ENCODE measurements around the gene FBLN2.

FBLN2 gene

GRCh38 chr3:13624671-13625125 lies 75.8 kb downstream of the FBLN2 start:
- no peak for DNase-seq (ENCODE audit: low spot score)

- DNase-seq (ENCODE audit: low spot score): no peak
These were observed 77.5 kb downstream of the FBLN2 start for GRCh38 chr3:13626396-13626795.

DNA sequence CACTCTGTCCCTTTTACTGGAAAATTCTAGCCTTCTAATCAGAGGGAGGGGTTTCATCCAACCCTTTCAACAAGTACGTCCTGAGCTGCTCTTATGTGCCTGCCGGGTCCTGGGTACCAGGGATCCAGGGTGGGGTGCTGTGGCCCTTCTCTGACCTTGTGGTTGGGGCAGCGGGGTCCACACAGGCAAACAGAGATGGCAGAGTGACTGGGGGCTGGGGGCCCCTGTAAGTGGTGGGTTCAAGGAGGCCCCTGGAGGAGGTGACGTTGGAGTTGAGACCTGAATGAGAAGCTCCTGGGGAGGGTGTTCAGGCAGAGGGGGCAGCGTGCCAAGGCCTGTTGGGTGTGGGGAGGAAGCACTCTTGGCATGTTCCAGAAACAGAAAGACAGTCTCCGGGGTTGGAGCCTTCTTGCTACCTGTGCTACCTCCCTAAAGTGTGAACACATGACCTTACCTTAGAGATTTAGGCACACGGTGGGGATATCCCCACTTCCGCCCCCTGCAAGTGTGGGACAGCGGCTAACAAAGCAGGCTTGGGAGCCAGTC lies 78.1 kb downstream of the FBLN2 start:
- no peak for DNase-seq (ENCODE audit: low spot score)

DNA sequence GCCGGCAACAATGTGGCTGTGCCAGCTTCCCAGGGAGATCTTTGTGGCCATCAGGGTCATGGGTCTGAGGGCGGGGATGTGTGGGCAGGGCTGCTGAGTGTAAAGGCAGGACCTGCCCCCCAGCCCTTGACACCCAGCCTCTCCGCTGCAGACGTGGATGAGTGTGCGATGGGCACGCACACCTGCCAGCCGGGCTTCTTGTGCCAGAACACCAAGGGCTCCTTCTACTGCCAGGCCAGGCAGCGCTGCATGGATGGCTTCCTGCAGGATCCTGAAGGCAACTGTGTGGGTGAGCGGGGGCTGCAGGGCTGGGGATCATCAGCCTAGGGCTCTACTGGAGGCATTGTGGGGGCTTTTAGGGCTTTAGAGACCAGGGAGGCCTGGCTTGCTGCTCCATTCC lies 78.8 kb downstream of the FBLN2 start:
- no peak for DNase-seq (ENCODE audit: low spot score)

DNA sequence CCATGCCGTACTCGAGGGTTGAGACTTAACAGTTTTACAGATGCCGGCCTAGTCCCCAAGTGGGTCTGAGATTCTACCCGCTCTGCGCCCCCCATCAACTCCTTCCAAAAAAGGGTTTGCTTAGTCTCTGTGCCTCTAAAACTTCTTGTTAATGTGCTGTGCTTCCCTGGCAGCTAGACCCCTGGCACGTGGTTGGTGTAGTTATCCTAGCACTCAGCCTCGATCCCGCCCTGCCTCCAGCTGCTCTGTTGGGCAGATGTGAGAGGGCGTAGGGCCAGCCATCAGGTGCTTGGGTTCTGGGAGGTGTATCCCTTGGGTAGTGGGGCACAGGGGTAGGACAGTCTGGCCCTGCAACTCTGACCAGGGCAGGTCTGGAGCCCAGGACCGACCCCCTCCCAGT lies 79.5 kb downstream of the FBLN2 start:
- no peak for DNase-seq (ENCODE audit: low spot score)

- no peak for DNase-seq (ENCODE audit: low spot score)
These were observed 80.1 kb downstream of the FBLN2 start for GRCh38 chr3:13628841-13629551.

- no peak for DNase-seq (ENCODE audit: low spot score)
These were observed 80.7 kb downstream of the FBLN2 start for GRCh38 chr3:13629644-13630043.

GRCh38 chr3:13631256-13631655 lies 82.3 kb downstream of the FBLN2 start:
- no peak for DNase-seq (ENCODE audit: low spot score)

DNA sequence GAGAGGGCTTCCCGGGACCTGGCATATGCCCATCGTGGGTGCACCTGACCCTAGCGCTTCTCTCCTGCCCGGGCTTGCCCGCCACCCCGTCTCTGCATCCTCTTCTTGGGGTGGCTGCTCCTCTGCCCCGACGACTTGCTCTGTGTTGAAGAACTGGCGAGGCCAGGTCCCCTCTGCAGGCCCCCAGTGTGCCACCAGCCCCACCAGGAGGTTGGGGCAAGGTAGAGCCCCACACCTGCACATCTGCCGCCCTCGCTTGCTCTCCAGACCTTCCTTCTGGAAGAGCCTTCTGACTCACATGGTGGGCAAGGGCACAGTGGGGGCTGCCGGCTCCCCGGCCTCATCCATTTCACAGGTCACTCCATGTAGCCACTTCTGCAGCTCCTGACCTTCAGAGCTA lies 84.3 kb downstream of the FBLN2 start:
- DNase-seq (ENCODE audit: low spot score): no peak

DNA sequence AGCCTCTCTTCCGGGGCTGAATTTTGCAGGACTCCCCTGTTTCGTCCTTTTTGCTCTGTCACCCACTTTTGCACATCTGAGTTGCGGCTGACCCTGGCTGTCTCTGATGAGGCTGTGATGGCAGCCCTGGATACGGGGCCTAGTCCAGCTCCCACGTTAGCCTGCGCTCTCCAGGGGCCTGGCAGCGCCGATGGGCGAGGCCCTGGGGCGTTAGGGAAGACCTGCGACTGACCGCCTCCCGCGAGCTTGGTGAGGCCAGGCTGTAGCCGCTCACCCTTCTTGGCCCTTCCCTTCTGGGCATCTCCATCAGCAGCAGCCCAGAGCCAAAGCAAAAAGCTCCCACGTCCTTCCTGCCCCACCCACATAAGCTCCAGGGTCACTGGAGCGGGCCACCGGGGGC lies 85.2 kb downstream of the FBLN2 start:
- DNase-seq (ENCODE audit: low spot score): no peak

GRCh38 chr3:13634615-13635014 lies 85.7 kb downstream of the FBLN2 start:
- no peak for DNase-seq (ENCODE audit: low spot score)

- no peak for DNase-seq (ENCODE audit: low spot score)
These were observed 87.3 kb downstream of the FBLN2 start for GRCh38 chr3:13636186-13636585.

- no peak for DNase-seq (ENCODE audit: low spot score)
These were observed 87.9 kb downstream of the FBLN2 start for GRCh38 chr3:13636874-13637273.

GRCh38 chr3:13637311-13637891 lies 88.5 kb downstream of the FBLN2 start:
- no peak for DNase-seq (ENCODE audit: low spot score)

DNA sequence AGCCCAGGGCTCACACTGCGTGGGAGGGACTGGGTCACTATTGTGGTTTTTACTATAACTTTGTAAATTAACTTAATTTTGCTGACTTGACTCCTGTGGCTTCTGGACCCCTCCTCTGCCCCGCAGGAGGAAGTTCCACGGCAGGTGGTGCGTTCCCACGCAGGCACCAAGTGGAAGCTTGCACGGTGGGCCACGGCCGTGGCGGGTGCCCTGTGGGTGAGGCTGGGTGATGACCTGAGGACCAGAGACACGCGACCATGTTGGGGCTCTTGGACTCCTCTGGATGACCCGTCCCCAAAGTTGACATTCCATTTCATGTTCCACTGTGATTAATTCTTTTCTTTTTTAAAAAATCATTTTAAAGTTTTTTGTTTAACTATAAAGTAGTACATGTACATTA lies 89.0 kb downstream of the FBLN2 start:
- no peak for DNase-seq (ENCODE audit: low spot score)

DNA sequence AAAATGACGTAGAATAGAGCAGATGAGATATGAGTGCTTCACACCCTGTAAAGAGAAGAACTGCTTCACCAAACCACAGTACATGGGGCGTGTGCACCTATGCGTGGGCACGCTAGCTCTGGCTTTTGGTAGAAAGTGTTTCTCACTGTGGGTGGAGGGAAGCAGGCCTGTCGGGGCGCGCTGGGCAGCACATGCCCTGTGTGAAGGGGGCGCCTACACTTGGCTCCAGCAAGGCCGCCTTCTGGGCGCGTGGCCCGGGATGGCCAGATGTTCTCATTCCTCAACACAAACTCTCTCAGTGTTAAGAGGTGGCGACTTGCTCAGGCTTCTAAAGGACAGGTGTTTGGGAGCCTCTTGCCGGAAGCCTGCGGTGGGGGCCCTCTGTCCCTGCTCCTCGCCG lies 90.0 kb downstream of the FBLN2 start:
- DNase-seq (ENCODE audit: low spot score): no peak

GRCh38 chr3:13642597-13642996 lies 93.7 kb downstream of the FBLN2 start:
- no peak for DNase-seq (ENCODE audit: low spot score)

- no peak for DNase-seq (ENCODE audit: low spot score)
These were observed 95.6 kb downstream of the FBLN2 start for GRCh38 chr3:13644341-13645117.

GRCh38 chr3:13645801-13646637 lies 97.1 kb downstream of the FBLN2 start:
- no peak for DNase-seq (ENCODE audit: low spot score)

DNA sequence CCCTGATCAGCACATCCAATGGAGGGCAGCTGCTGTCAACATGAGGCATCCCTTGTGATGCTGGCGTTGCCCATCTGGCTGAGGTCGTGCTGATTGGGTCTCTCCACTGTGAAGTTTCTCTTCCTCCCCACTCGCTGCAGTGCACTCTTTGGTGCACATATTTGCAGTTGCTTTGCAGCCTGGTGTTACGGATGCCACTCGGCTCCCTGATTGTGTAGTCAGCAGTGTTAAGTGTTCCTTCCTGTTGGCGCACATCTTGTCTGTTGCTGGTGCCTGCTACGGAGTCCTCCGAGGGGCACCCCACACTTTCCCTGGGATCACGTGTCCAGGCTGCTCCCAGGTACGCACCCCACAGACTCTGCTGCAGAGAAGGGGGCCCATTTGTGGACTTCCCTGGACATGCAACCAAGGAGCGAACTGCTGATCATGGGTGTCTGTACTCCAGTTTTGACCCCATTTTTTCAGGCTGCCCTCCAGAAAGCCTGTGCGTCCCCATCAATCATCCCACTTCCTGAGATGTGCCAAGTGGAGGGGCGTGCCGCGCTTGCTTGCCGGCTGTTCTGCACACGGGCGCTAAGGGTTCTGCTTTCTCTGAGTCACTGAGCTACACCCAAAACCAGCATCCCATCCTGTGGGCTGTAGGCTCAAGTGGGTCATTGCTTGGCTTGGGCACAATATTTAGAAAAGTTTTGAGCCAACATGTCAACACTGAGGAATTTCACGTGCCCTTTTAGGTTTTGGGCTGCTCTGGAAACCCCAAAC lies 98.6 kb downstream of the FBLN2 start:
- DNase-seq (ENCODE audit: low spot score): no peak
